Loucy (cell line): ENCODE results near the gene RPL28.

Experiments
- H2AFZ ChIP-seq: fragments of 200-600 bp; sonication (generic); 2 replicates; pipeline ENCODE4 v1.6.0; 2016; ENCODE audit warnings: antibody characterized with exemption, mild to moderate bottlenecking, low read length, moderate library complexity
- H3F3A ChIP-seq: fragments of 200-600 bp; 2 replicates; pipeline ENCODE4 v1.6.0; 2016; ENCODE audit warnings: antibody characterized with exemption, low read depth, mild to moderate bottlenecking
- H3K27me3 ChIP-seq: fragments of 200-600 bp; sonication (generic); 2 replicates; pipeline ENCODE4 v1.6.1; 2014; ENCODE audit warnings: low read length, mild to moderate bottlenecking; ENCODE audit not compliant: insufficient read depth, poor library complexity, severe bottlenecking
- H3K36me3 ChIP-seq: fragments of 200-600 bp; sonication (generic); 2 replicates; pipeline ENCODE4 v1.6.1; 2016; ENCODE audit warnings: low read length; ENCODE audit not compliant: insufficient read depth
- H3K4me1 ChIP-seq: fragments of 200-600 bp; sonication (generic); 2 replicates; pipeline ENCODE4 v1.5.1; 2014; ENCODE audit warnings: low read length, mild to moderate bottlenecking; ENCODE audit not compliant: insufficient read depth, poor library complexity, severe bottlenecking
- H3K4me2 ChIP-seq: fragments of 200-600 bp; sonication (generic); 2 replicates; pipeline ENCODE4 v1.6.0; 2014; ENCODE audit warnings: antibody characterized with exemption, low read length, low read depth, mild to moderate bottlenecking; ENCODE audit not compliant: poor library complexity, severe bottlenecking
- H3K4me3 ChIP-seq: fragments of 200-600 bp; sonication (generic); 2 replicates; pipeline ENCODE4 v1.5.1; 2014; ENCODE audit warnings: low read length, mild to moderate bottlenecking, mixed read lengths; ENCODE audit not compliant: poor library complexity, severe bottlenecking
- H3K79me2 ChIP-seq: fragments of 200-600 bp; sonication (generic); 2 replicates; pipeline ENCODE4 v1.6.1; 2014; ENCODE audit warnings: low read length; ENCODE audit not compliant: insufficient read depth
- H3K9ac ChIP-seq: fragments of 200-600 bp; sonication (generic); 2 replicates; pipeline ENCODE4 v1.6.0; 2014; ENCODE audit warnings: mild to moderate bottlenecking, low read depth, low read length, moderate library complexity; ENCODE audit not compliant: poor library complexity, severe bottlenecking
- H3K9me2 ChIP-seq: fragments of 200-600 bp; sonication (generic); replicated peaks from 2 replicates; pipeline ENCODE4 v1.6.1; 2016; ENCODE audit warnings: low read depth, low read length, mixed read lengths
- H3K9me3 ChIP-seq: fragments of 200-600 bp; sonication (generic); 2 replicates; pipeline ENCODE4 v1.6.1; 2014; ENCODE audit warnings: mild to moderate bottlenecking, antibody characterized with exemption, low read length, low read depth; ENCODE audit not compliant: insufficient read depth
- H4K20me1 ChIP-seq: fragments of 200-600 bp; sonication (generic); 2 replicates; pipeline ENCODE4 v1.6.0; 2014; ENCODE audit warnings: antibody characterized with exemption, low read length, mild to moderate bottlenecking; ENCODE audit not compliant: insufficient read depth, poor library complexity, severe bottlenecking
- EZH2phosphoT487 ChIP-seq: fragments of 200-600 bp; IDR thresholded peaks from 2 replicates; pipeline ENCODE4 v1.6.1; 2018; ENCODE audit warnings: antibody characterized with exemption, mild to moderate bottlenecking, moderate library complexity, borderline replicate concordance
- TF ChIP-seq, protein P1 (sequence below): fragments of 200-600 bp; sonication (generic); conservative IDR thresholded peaks from 2 replicates; pipeline ENCODE4 v1.5.1; 2014; ENCODE audit warnings: mild to moderate bottlenecking, antibody characterized with exemption, low read length

The RPL28 gene

DNA sequence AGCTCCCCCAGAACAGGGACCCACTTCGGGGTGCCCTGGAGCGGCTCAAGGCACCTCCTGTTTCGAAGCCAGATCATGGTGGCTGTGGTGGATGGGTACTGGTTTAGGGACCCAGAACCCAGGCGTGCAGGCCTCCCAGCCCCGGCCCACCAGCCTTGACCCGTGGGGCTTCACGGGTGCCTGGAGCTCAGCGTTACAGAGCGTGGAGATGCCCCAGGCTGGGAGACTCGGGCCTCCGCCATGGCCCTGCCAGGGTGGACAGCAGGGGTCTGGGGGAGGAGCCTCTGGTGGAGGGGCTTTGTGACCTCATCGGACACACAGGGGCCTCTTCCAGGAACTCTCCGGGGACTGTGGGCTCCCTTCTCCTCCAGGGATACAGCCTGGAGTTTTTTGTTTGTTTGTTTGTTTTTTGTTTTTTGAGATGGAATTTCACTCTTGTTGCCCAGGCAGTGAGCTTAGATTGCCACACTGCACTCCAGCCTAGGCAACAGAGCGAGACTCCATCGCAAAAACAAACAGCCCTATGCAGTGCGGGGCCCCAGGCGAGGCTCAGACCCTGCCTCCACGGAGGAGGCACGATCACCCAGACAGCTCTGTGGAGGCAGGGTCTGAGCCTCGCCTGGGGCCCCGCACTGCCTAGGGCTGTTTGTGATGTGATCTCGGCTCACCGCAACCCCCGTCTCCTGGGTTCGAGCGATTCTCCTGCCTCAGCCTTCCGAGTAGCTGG lies 22.6 kb upstream of the RPL28 start, which contains the start of gene GARIN5B:
Gene GARIN5B (minus strand): TSS at position 271 of the 727 bp plus-strand sequence. CDS start 194 bp downstream, at position 77.
- Histone ChIP-seq H4K20me1 (no peaks in the 10 kb centered on the region), H3K4me3 (no peak within 1 kb of the TSS)
- TF ChIP-seq EZH2phosphoT487: no peak
- TF ChIP-seq, protein P1, sequence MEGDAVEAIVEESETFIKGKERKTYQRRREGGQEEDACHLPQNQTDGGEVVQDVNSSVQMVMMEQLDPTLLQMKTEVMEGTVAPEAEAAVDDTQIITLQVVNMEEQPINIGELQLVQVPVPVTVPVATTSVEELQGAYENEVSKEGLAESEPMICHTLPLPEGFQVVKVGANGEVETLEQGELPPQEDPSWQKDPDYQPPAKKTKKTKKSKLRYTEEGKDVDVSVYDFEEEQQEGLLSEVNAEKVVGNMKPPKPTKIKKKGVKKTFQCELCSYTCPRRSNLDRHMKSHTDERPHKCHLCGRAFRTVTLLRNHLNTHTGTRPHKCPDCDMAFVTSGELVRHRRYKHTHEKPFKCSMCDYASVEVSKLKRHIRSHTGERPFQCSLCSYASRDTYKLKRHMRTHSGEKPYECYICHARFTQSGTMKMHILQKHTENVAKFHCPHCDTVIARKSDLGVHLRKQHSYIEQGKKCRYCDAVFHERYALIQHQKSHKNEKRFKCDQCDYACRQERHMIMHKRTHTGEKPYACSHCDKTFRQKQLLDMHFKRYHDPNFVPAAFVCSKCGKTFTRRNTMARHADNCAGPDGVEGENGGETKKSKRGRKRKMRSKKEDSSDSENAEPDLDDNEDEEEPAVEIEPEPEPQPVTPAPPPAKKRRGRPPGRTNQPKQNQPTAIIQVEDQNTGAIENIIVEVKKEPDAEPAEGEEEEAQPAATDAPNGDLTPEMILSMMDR: no peak

DNA sequence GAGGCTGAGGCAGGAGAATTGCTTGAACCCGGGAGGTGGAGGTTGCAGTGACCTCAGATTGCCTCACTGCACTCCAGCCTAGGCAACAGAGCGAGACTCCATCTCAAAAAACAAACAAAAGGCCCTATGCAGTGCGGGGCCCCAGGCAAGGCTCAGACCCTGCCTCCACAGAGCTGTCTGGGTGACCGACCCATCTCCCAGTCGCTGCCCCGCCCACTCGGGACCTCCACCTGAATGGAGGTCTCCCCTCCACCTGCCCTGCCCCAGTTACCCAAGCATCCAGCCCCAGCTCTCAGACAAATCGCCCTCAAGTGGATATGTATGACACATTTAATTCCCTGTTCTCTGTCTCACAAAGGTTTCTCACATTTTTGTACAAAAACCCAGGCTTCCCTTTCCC lies 20.5 kb upstream of the RPL28 start:
- no peak overlapping the region for H2AFZ ChIP-seq
- H3K36me3 ChIP-seq: no peaks in the 10 kb centered on the region
- no peaks in the 10 kb centered on the region for H3K4me1 ChIP-seq
- no peaks in the 10 kb centered on the region for H3K9me3 ChIP-seq
- TF ChIP-seq, protein P1: no peak
- TF ChIP-seq EZH2phosphoT487: no peak
- H3K79me2 ChIP-seq: no peaks in the 10 kb centered on the region
- no peak overlapping the region for H3K4me3 ChIP-seq
- H4K20me1 ChIP-seq: no peaks in the 10 kb centered on the region
- H3K9me2 ChIP-seq: no peaks in the 10 kb centered on the region
- no peaks in the 10 kb centered on the region for H3F3A ChIP-seq
- H3K4me2 ChIP-seq: no peak overlapping the region
- no peaks in the 10 kb centered on the region for H3K27me3 ChIP-seq
- no peak overlapping the region for H3K9ac ChIP-seq

More for the DNA sequence above, 22.6 kb upstream of the RPL28 start, which contains the start of gene GARIN5B:
- no peaks in the 10 kb centered on the region for H3K9me2 ChIP-seq
- H3K27me3 ChIP-seq: no peaks in the 10 kb centered on the region
- H3K79me2 ChIP-seq: no peaks in the 10 kb centered on the region
- no peaks in the 10 kb centered on the region for H3F3A ChIP-seq
- no peaks in the 10 kb centered on the region for H3K36me3 ChIP-seq
- H3K9ac ChIP-seq: no peak within 1 kb of the TSS
- H3K4me2 ChIP-seq: no peak within 1 kb of the TSS
- no peaks in the 10 kb centered on the region for H3K4me1 ChIP-seq
- no peaks in the 10 kb centered on the region for H3K9me3 ChIP-seq
- H2AFZ ChIP-seq: no peak within 1 kb of the TSS

DNA sequence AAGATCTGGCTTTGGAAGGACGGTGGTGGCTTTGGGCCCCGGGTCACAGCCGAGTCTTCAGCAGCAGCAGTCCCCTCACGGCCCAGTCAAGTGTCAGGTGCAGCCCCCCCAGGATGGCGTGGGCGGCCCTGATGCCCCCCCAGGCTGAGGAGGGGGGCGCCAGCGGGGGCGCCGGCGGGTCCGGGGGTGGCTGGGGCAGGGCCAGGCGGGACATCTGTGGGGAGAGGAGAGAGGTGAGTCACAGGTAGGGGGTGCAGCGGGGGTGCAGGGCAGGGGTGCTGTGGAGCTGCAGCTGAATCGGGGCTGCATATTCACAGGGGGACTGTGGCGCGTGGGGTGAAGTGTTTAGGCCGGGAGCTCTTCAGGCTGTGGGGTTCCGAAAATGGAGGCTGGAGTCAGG lies 19.8 kb upstream of the RPL28 start:
- no peaks in the 10 kb centered on the region for H3K9me2 ChIP-seq
- TF ChIP-seq, protein P1: no peak
- TF ChIP-seq EZH2phosphoT487: no peak
- H3K79me2 ChIP-seq: no peaks in the 10 kb centered on the region
- H3K4me3 ChIP-seq: no peak overlapping the region
- no peak overlapping the region for H3K4me2 ChIP-seq
- H4K20me1 ChIP-seq: no peaks in the 10 kb centered on the region
- H3K9me3 ChIP-seq: no peaks in the 10 kb centered on the region
- H3K9ac ChIP-seq: no peak overlapping the region
- H2AFZ ChIP-seq: no peak overlapping the region
- H3K4me1 ChIP-seq: no peaks in the 10 kb centered on the region
- no peaks in the 10 kb centered on the region for H3K27me3 ChIP-seq
- no peaks in the 10 kb centered on the region for H3K36me3 ChIP-seq
- H3F3A ChIP-seq: no peaks in the 10 kb centered on the region
